Mucosa of stomach (tissue), 1 donor: ENCODE data around the gene MKI67.

Source experiments
- H3K27me3 ChIP-seq: one replicate; pipeline ENCODE4 v1.7.0; 2013; ENCODE audit warnings: mild to moderate bottlenecking, low read length; ENCODE audit not compliant: control insufficient read depth, insufficient read depth
- H3K36me3 ChIP-seq: one replicate; pipeline ENCODE4 v1.7.0; 2013; ENCODE audit warnings: low read length; ENCODE audit not compliant: control insufficient read depth, insufficient read depth
- H3K4me1 ChIP-seq: one replicate; pipeline ENCODE4 v1.7.0; 2013; ENCODE audit warnings: mild to moderate bottlenecking, low read length; ENCODE audit not compliant: control insufficient read depth, insufficient read depth
- H3K4me3 ChIP-seq: one replicate; pipeline ENCODE4 v1.7.0; 2013; ENCODE audit warnings: low read length
- H3K9ac ChIP-seq: one replicate; pipeline ENCODE4 v1.7.0; 2013; ENCODE audit warnings: mild to moderate bottlenecking, low read length, moderate library complexity
- H3K9me3 ChIP-seq: one replicate; pipeline ENCODE4 v1.7.0; 2013; ENCODE audit warnings: mild to moderate bottlenecking, low read length, moderate library complexity; ENCODE audit not compliant: control insufficient read depth
- donor health status: Pancreatic carcinoma.

MKI67 gene

GRCh38 chr10:128084991-128085390, 41.2 kb downstream of the MKI67 start:
- no peaks in the 10 kb centered on the region for H3K9me3 ChIP-seq
- no peaks in the 10 kb centered on the region for H3K4me1 ChIP-seq
- peaks cover 6% of the 10 kb centered on the region for H3K27me3 ChIP-seq
- H3K4me3 ChIP-seq: no peak overlapping the region
- no peaks in the 10 kb centered on the region for H3K36me3 ChIP-seq
- no peak overlapping the region for H3K9ac ChIP-seq

- H3K36me3 ChIP-seq: no peaks in the 10 kb centered on the region
- H3K4me3 ChIP-seq: no peak overlapping the region
- H3K9ac ChIP-seq: no peak overlapping the region
- H3K27me3 ChIP-seq: peaks cover 2% of the 10 kb centered on the region
- H3K4me1 ChIP-seq: no peaks in the 10 kb centered on the region
- no peaks in the 10 kb centered on the region for H3K9me3 ChIP-seq
These were observed 41.9 kb downstream of the MKI67 start for GRCh38 chr10:128084364-128084763.

GRCh38 chr10:128083191-128083895, 42.9 kb downstream of the MKI67 start:
- Histone ChIP-seq H3K36me3 (no peaks in the 10 kb centered on the region), H3K9me3 (no peaks in the 10 kb centered on the region), H3K4me3 (no peak overlapping the region), H3K4me1 (no peaks in the 10 kb centered on the region), H3K27me3 (no peaks in the 10 kb centered on the region), H3K9ac (no peak overlapping the region)

- Histone ChIP-seq H3K36me3 (no peaks in the 10 kb centered on the region), H3K4me1 (no peaks in the 10 kb centered on the region), H3K9me3 (no peaks in the 10 kb centered on the region), H3K9ac (no peak overlapping the region), H3K27me3 (no peaks in the 10 kb centered on the region), H3K4me3 (no peak overlapping the region)
These were observed 44.5 kb downstream of the MKI67 start for GRCh38 chr10:128081720-128082119.

- H3K4me1 ChIP-seq: no peaks in the 10 kb centered on the region
- no peaks in the 10 kb centered on the region for H3K36me3 ChIP-seq
- no peaks in the 10 kb centered on the region for H3K27me3 ChIP-seq
- H3K9ac ChIP-seq: no peak overlapping the region
- H3K9me3 ChIP-seq: no peaks in the 10 kb centered on the region
- H3K4me3 ChIP-seq: no peak overlapping the region
These were observed 45.0 kb downstream of the MKI67 start for GRCh38 chr10:128081222-128081621.

GRCh38 chr10:128080641-128081040, 45.6 kb downstream of the MKI67 start:
- Histone ChIP-seq H3K27me3 (no peaks in the 10 kb centered on the region), H3K4me3 (no peak overlapping the region), H3K36me3 (no peaks in the 10 kb centered on the region), H3K9ac (no peak overlapping the region), H3K9me3 (no peaks in the 10 kb centered on the region), H3K4me1 (no peaks in the 10 kb centered on the region)

GRCh38 chr10:128080231-128080630, 46.0 kb downstream of the MKI67 start:
- no peaks in the 10 kb centered on the region for H3K9me3 ChIP-seq
- no peaks in the 10 kb centered on the region for H3K4me1 ChIP-seq
- H3K36me3 ChIP-seq: no peaks in the 10 kb centered on the region
- H3K27me3 ChIP-seq: no peaks in the 10 kb centered on the region
- no peak overlapping the region for H3K4me3 ChIP-seq
- no peak overlapping the region for H3K9ac ChIP-seq

- Histone ChIP-seq H3K4me3 (no peak overlapping the region), H3K9me3 (no peaks in the 10 kb centered on the region), H3K4me1 (no peaks in the 10 kb centered on the region), H3K9ac (no peak overlapping the region), H3K27me3 (no peaks in the 10 kb centered on the region), H3K36me3 (no peaks in the 10 kb centered on the region)
These were observed 47.9 kb downstream of the MKI67 start for GRCh38 chr10:128078136-128078969.

- H3K4me1 ChIP-seq: no peaks in the 10 kb centered on the region
- H3K27me3 ChIP-seq: no peaks in the 10 kb centered on the region
- no peak overlapping the region for H3K4me3 ChIP-seq
- H3K36me3 ChIP-seq: no peaks in the 10 kb centered on the region
- H3K9me3 ChIP-seq: no peaks in the 10 kb centered on the region
- H3K9ac ChIP-seq: no peak overlapping the region
These were observed 48.9 kb downstream of the MKI67 start for GRCh38 chr10:128077155-128077875.

- Histone ChIP-seq H3K27me3 (no peaks in the 10 kb centered on the region), H3K36me3 (no peaks in the 10 kb centered on the region), H3K4me3 (no peak overlapping the region), H3K4me1 (no peaks in the 10 kb centered on the region), H3K9me3 (no peaks in the 10 kb centered on the region), H3K9ac (no peak overlapping the region)
These were observed 51.6 kb downstream of the MKI67 start for GRCh38 chr10:128074589-128074988.

- H3K36me3 ChIP-seq: no peaks in the 10 kb centered on the region
These were observed 52.3 kb downstream of the MKI67 start for GRCh38 chr10:128073890-128074289.

More at GRCh38 chr10:128073890-128074289, 52.3 kb downstream of the MKI67 start:
- no peaks in the 10 kb centered on the region for H3K27me3 ChIP-seq
- no peak overlapping the region for H3K9ac ChIP-seq
- H3K4me3 ChIP-seq: no peak overlapping the region
- H3K4me1 ChIP-seq: no peaks in the 10 kb centered on the region
- H3K9me3 ChIP-seq: no peaks in the 10 kb centered on the region
